Umbilical cord (tissue), 2 donors: ENCODE results near the gene ADGRV1. TPM values are rescaled to one million over a fixed set of nuclear protein-coding genes. Genes with fewer than 3 reads are reported as not detected.

Experiments used
- DNase-seq: peaks from one replicate; pipeline ENCODE4 v3.0.0-alpha.2; 2015; ENCODE audit warnings: low spot score
- total RNA-seq: library from RNA; depleted of rRNA; stranded (reverse); fragments of >200 nt; gene quantifications from one replicate; pipeline ENCODE4 v1.2.3, GENCODE V29; 2014; ENCODE audit warnings: low replicate concordance; ENCODE audit not compliant: insufficient read depth

ADGRV1 gene
- total RNA-seq, 1 donor from 2014 or later: 15.4 TPM

GRCh38 chr5:91135475-91136248 is 577.1 kb downstream of the ADGRV1 start:
- no peak for DNase-seq

- no peak for DNase-seq
Observed at GRCh38 chr5:91136271-91136670, 577.7 kb downstream of the ADGRV1 start.

DNA sequence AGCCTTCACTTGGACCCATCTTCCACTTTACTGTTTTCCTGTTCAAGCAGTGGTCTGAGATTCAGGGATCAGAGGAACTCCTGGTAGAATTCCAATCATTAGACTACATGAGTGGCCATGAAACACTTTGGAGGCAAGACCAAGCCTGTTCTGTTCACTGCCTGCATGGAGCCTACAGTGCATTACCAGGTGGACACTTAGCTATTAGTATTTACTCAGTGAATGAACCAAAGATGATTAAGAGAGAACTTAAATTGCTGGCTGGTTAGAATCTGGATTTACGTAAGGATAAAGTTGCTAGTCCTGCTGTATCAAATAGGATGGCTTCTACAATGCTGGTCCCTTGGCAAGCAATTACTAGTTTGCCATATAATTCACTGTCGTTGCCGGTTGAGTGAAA is 579.0 kb downstream of the ADGRV1 start:
- DNase-seq: no peak

GRCh38 chr5:91139572-91140200 is 581.1 kb downstream of the ADGRV1 start:
- DNase-seq: no peak

DNA sequence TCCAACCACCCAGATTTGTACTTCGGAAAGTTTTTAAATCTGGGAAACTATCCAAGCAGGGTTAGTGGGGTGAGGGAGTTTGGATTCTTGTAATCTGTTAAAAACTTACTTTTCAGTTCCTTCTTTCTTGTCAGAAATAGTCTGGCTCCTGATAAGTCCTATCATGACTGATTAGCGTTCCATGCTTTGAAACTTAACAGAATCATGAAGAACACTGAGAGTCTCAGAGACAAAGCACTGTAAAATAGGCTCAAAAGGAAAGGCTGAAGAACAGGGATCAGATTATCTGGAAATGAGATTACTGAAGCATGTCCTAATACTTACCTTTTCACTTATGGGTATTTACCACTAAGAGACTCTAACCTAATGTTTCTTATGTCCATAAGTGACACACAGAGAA is 582.1 kb downstream of the ADGRV1 start:
- DNase-seq: peak; percentile 84

DNA sequence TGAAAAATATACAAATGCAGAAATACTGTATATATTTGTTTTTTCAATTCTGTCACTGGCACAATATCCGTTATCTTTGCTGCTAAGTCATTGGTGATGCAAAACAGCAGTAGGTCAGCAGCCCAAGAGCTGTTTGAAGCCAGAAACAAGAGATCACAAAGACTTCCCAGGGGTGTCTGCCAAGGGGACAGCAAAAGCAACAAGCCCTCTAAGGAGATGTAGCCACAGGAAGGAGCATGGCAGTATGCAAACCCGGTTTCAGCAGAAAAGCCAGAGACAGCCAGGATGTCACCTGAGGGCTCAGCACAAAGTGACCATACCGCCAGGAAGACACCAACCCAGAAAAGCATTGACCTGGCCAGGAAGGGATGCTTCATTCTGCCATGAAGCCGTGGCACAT is 583.0 kb downstream of the ADGRV1 start:
- no peak for DNase-seq

DNA sequence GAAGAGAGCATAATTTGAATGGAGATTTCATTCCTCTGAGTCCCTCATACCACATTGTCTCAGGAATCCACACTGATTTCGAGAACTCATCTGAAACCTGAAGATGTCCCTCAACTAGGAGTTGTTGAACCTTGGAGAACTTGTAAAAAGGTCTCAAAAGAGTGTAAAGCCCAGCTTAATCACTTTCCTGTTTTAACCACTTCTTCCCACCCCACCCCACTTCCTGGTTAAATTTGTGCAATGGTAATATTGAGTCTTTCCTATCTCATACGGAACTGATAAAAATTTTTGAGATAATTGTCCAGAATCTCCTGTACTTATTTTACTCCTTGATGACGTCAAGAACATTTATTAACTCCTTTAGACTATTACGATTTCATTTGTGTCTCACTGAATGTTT is 583.8 kb downstream of the ADGRV1 start:
- no peak for DNase-seq

DNA sequence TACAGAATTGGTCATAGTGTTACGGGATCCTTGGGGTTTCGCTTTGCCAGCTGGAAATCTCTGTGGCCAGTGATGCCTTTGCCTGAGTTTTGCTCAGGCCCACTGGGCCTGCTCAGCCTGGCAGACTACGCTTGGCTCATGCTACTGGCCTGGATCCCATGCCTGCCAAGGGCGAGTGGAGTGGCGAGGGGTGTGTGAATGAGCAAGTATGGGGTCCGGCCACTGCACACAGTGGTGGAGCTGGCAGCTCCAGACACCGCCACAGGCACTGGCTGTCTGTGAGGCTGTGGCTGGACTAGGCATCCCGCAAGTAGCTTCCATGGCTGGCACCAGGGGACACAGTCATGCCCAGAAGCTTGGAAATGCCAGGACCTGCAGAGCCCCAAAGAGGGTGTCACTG is 584.2 kb downstream of the ADGRV1 start:
- no peak for DNase-seq

GRCh38 chr5:91143840-91144239 is 585.2 kb downstream of the ADGRV1 start:
- DNase-seq: no peak

GRCh38 chr5:91144491-91145332 is 586.1 kb downstream of the ADGRV1 start:
- DNase-seq: no peak

DNA sequence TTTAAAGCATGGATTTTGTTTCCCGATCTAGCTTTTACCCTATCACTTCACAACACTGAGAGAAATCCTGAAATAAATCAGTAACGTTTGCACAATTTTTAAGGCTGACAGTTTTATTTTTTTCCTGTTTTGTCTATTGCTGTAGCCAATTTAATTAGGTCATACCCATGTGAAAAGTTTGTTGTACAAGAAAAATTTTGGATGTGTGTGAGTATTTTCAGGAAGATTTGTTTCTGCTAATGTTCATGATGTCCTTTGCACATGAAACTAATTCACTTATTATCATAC is 586.7 kb downstream of the ADGRV1 start:
- DNase-seq: peak; percentile 48

- DNase-seq: peak; percentile 58
Observed at GRCh38 chr5:91146230-91146629, 587.6 kb downstream of the ADGRV1 start.

GRCh38 chr5:91146905-91147600 is 588.5 kb downstream of the ADGRV1 start:
- DNase-seq: no peak

- no peak for DNase-seq
Observed at GRCh38 chr5:91150234-91150633, 591.6 kb downstream of the ADGRV1 start.

DNA sequence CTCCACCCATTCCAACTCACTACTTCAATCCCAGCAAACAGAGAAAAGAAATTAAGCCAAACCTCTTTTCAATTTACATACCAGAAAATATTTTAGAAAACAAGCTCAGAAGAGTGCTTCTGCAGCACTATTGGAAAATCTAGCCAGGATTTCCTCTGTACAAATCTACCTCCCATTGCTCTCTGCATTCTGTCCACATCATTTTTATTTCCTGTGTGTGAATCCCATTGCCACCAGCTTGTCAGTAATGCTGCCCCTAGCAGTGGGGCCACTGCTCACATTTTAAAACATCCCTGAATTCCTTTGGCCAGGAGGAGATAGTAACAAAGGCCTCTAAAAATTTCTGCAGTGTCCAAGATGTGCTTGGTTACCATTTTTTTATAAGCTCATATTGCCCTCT is 592.0 kb downstream of the ADGRV1 start:
- DNase-seq: no peak

GRCh38 chr5:91151947-91152346 is 593.4 kb downstream of the ADGRV1 start:
- peak; percentile 69 for DNase-seq

GRCh38 chr5:91154338-91154737 is 595.7 kb downstream of the ADGRV1 start:
- no peak for DNase-seq

GRCh38 chr5:91155274-91155673 is 596.7 kb downstream of the ADGRV1 start:
- no peak for DNase-seq

DNA sequence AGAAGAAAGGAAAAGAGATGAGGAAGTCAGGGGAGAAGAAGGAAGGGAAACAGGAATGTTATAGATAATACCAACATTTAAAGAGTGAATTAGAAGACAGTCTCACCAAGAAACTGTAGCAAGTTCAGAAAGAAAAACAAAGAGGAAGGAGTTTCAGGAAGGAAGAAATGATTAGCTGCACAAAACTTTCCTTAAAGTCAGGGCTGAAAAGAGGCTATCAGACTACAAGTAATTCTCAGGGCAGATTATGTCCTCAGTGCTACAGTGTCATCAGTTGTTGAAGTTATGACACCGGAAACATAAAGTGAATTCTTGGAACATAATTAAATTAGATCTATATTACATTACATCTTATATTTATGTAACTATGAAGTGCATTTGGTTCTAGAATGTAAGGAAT is 597.6 kb downstream of the ADGRV1 start:
- DNase-seq: no peak

DNA sequence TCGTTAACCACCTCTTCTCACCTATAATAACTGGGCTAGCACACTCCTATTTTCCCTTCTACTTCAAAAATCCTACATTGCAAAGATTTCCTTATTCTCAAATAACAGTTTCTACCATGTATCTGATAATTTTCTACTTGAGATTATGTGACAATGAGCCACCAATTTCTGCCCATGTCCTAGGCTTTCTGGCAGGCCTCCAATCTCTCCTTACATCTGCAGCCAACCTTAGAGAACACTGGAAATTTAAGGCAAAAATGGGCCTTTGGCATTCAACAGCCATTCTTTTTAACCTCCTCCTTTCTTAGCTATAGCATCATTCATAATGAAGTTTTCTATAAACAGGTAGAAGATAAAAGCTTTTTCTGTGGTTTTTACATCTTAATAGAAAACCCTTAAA is 599.4 kb downstream of the ADGRV1 start:
- DNase-seq: no peak

GRCh38 chr5:91159647-91160046 is 601.0 kb downstream of the ADGRV1 start:
- DNase-seq: no peak

- no peak for DNase-seq
Observed at GRCh38 chr5:91160714-91161285, 602.2 kb downstream of the ADGRV1 start.
